Kidney epithelial cell (primary cell): ENCODE measurements around the gene SPDYA. TPM values are rescaled to one million over a fixed set of nuclear protein-coding genes. Genes with fewer than 3 reads are reported as not detected.

Experiments
- DNase-seq: peaks from one replicate; pipeline ENCODE4 v3.0.0-alpha.2; 2010; ENCODE audit warnings: low read depth
- H3K27me3 ChIP-seq: 2 replicates; pipeline ENCODE4 v1.6.0; 2011; ENCODE audit warnings: low read length; ENCODE audit not compliant: control insufficient read depth, insufficient read depth
- H3K36me3 ChIP-seq: 2 replicates; pipeline ENCODE4 v1.5.1; 2011; ENCODE audit warnings: low read length; ENCODE audit not compliant: control insufficient read depth, insufficient read depth
- H3K4me3 ChIP-seq: 2 replicates; pipeline ENCODE4 v1.5.1; 2011; ENCODE audit warnings: low read depth, mild to moderate bottlenecking, control low read depth, low read length
- CTCF ChIP-seq: IDR thresholded peaks from 2 replicates; pipeline ENCODE4 v1.5.1; 2011; ENCODE audit warnings: mild to moderate bottlenecking, moderate library complexity, low read length, control low read depth, inconsistent platforms; ENCODE audit not compliant: insufficient read depth, poor library complexity, severe bottlenecking
- total RNA-seq: library from RNA; depleted of rRNA; stranded (reverse); fragments of >200 nt; gene quantifications from 2 replicates; pipeline ENCODE4 v1.2.3, GENCODE V29; 2015

Gene SPDYA
- 0.34 TPM in 1 of 2 replicates, not detected in the other for total RNA-seq

GRCh38 chr2:28810384-28811285 is at the start of gene SPDYA:
Gene SPDYA, plus strand, starts transcription at chr2:28810834. Its CDS starts 5,181 bp downstream, at chr2:28816015.
- DNase-seq: peak; percentile 19
- H3K36me3 ChIP-seq: no peaks in the 10 kb centered on the region

GRCh38 chr2:28761420-28761819 is 49.2 kb upstream of the SPDYA start:
- TF ChIP-seq CTCF: no peak
- no peak for DNase-seq
- no peaks in the 10 kb centered on the region for H3K27me3 ChIP-seq
- peaks cover 4% of the 10 kb centered on the region for H3K36me3 ChIP-seq
- no peak overlapping the region for H3K4me3 ChIP-seq

More at GRCh38 chr2:28810384-28811285, at the start of gene SPDYA:
- peak within 1 kb of the TSS; percentile 42 for H3K4me3 ChIP-seq
- TF ChIP-seq CTCF: no peak
- H3K27me3 ChIP-seq: no peaks in the 10 kb centered on the region

- H3K4me3 ChIP-seq: no peak overlapping the region
- TF ChIP-seq CTCF: no peak
- H3K36me3 ChIP-seq: peaks cover 1% of the 10 kb centered on the region
- no peaks in the 10 kb centered on the region for H3K27me3 ChIP-seq
- no peak for DNase-seq
Measured at GRCh38 chr2:28764909-28765711, 45.5 kb upstream of the SPDYA start.

- H3K4me3 ChIP-seq: no peak overlapping the region
- DNase-seq: no peak
- H3K27me3 ChIP-seq: no peaks in the 10 kb centered on the region
- no peak for TF ChIP-seq CTCF
- no peaks in the 10 kb centered on the region for H3K36me3 ChIP-seq
Measured at GRCh38 chr2:28766070-28766469, 44.6 kb upstream of the SPDYA start.

GRCh38 chr2:28767337-28767736 is 43.3 kb upstream of the SPDYA start:
- H3K36me3 ChIP-seq: no peaks in the 10 kb centered on the region
- no peak for TF ChIP-seq CTCF
- no peak overlapping the region for H3K4me3 ChIP-seq
- no peak for DNase-seq
- H3K27me3 ChIP-seq: no peaks in the 10 kb centered on the region
